C4-2B (cell line): ENCODE measurements around the gene CYP27A1.

Experiments used
- ZFX ChIP-seq: fragments of 450-650 bp; IDR thresholded peaks from 2 replicates; pipeline ENCODE4 v1.6.1; 2017
- TF ChIP-seq, protein P1 (sequence below): fragments of 450-650 bp; conservative IDR thresholded peaks from 2 replicates; pipeline ENCODE4 v1.5.1; 2017; ENCODE audit warnings: mild to moderate bottlenecking

DNA sequence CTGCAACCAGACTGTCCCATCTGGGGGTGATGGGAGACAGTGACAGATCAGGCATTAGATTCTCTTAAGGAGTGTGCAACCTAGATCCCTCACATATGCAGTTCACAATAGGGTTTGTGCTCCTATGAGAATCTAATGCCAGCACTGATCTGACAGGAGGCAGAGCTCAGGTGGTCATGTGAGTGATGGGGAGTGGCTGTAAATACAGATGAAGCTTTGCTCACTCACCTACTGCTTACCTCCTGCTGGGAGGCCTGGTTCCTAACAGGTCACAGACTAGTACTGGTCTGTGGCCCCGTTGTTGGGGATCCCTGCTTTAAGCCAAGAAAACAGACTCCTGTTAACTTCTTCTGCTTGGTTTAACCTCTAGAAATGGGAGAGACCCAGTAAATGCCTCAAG lies 3.2 kb downstream of the CYP27A1 start:
- TF ChIP-seq, protein P1, sequence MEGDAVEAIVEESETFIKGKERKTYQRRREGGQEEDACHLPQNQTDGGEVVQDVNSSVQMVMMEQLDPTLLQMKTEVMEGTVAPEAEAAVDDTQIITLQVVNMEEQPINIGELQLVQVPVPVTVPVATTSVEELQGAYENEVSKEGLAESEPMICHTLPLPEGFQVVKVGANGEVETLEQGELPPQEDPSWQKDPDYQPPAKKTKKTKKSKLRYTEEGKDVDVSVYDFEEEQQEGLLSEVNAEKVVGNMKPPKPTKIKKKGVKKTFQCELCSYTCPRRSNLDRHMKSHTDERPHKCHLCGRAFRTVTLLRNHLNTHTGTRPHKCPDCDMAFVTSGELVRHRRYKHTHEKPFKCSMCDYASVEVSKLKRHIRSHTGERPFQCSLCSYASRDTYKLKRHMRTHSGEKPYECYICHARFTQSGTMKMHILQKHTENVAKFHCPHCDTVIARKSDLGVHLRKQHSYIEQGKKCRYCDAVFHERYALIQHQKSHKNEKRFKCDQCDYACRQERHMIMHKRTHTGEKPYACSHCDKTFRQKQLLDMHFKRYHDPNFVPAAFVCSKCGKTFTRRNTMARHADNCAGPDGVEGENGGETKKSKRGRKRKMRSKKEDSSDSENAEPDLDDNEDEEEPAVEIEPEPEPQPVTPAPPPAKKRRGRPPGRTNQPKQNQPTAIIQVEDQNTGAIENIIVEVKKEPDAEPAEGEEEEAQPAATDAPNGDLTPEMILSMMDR: no peak
- no peak for TF ChIP-seq ZFX
